Thyroid gland (tissue), 4 donors: ENCODE results near the gene IGFBP3.

Source experiments
- CTCF ChIP-seq, 6 experiments: fragments of 200-600 bp in 3 of 6; fragments of 450-650 bp in 3 of 6; sonication (generic) in 3 of 6; IDR thresholded peaks; one replicate each; pipeline ENCODE4 v1.5.1; 2016 to 2019; ENCODE audit warnings: antibody characterized with exemption in 6 of 6, mild to moderate bottlenecking in 2 of 6, inconsistent platforms in 1 of 6, moderate library complexity in 1 of 6
- POLR2A ChIP-seq, 2 donors: fragments of 450-650 bp; IDR thresholded peaks; one replicate each; pipeline ENCODE4 v1.6.1; 2017; ENCODE audit warnings: antibody characterized with exemption in 2 of 2, mild to moderate bottlenecking in 2 of 2, moderate library complexity in 1 of 2

GRCh38 chr7:45891462-45892402 lies 29.3 kb downstream of the IGFBP3 start:
- no peak for TF ChIP-seq POLR2A (IDR thresholded peaks at IDR 0.05)
- no peak for TF ChIP-seq CTCF (IDR thresholded peaks at IDR 0.05)
